Coronary artery (tissue), 2 donors: Measurements from ENCODE around the gene ULBP1.
"Not testable (repeated sequence)": the region's sequence is repeated elsewhere in the genome, so short reads cannot be mapped to it uniquely, and the experiment has no call there.

ENCODE experiments used
- DNase-seq: peaks from one replicate; pipeline ENCODE4 v3.0.0-alpha.2; 2017; ENCODE audit warnings: low spot score
- H3K27ac ChIP-seq, 2 donors: fragments of 200-600 bp; sonication (generic); one replicate each; pipeline ENCODE4 v1.5.1; 2016 to 2019
- H3K4me3 ChIP-seq: fragments of 200-600 bp; sonication (generic); 2 replicates; pipeline ENCODE4 v1.5.1; 2016; ENCODE audit warnings: mild to moderate bottlenecking, moderate library complexity
- TF ChIP-seq, protein P1 (sequence below): fragments of 200-600 bp; sonication (generic); IDR thresholded peaks from one replicate; pipeline ENCODE4 v1.5.1; 2019; ENCODE audit warnings: antibody characterized with exemption

ULBP1 gene

DNA sequence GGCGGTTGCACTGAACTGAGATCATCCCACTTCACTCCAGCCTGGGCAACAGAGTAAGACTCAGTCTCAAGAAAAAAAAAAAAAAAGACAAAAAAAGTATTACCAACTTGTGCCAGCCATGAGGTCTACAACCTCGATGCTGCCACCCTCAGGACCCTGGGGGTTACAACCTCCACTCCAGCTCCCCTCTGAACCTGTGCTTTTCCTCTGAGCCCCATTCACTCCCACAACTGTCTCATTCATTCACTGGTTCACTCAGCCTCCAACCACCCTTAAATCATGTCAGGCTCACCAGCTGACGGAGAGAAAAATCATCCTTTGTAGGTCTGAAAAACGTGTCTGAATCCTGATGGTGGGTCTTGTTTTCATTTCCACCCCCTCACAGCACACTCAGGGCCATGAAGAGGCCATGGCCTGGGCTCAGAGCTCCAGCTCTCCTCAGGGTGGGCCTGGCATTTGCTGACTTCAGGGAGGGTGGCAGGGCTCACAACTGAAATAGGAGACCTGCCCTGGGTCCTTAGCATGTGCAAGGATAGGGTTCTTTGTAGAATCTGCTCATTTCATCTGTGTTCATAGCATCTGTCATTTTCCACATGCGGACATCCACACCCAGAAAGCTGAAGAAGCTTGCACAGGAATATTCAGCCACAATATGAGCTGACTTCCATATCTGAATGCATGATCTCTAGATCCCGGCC lies 1.9 kb upstream of the ULBP1 start:
- DNase-seq: peak; percentile 38
- Histone ChIP-seq H3K4me3 (no peak overlapping the region), H3K27ac (no peak overlapping the region)
- TF ChIP-seq, protein P1, sequence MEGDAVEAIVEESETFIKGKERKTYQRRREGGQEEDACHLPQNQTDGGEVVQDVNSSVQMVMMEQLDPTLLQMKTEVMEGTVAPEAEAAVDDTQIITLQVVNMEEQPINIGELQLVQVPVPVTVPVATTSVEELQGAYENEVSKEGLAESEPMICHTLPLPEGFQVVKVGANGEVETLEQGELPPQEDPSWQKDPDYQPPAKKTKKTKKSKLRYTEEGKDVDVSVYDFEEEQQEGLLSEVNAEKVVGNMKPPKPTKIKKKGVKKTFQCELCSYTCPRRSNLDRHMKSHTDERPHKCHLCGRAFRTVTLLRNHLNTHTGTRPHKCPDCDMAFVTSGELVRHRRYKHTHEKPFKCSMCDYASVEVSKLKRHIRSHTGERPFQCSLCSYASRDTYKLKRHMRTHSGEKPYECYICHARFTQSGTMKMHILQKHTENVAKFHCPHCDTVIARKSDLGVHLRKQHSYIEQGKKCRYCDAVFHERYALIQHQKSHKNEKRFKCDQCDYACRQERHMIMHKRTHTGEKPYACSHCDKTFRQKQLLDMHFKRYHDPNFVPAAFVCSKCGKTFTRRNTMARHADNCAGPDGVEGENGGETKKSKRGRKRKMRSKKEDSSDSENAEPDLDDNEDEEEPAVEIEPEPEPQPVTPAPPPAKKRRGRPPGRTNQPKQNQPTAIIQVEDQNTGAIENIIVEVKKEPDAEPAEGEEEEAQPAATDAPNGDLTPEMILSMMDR: no peak

DNA sequence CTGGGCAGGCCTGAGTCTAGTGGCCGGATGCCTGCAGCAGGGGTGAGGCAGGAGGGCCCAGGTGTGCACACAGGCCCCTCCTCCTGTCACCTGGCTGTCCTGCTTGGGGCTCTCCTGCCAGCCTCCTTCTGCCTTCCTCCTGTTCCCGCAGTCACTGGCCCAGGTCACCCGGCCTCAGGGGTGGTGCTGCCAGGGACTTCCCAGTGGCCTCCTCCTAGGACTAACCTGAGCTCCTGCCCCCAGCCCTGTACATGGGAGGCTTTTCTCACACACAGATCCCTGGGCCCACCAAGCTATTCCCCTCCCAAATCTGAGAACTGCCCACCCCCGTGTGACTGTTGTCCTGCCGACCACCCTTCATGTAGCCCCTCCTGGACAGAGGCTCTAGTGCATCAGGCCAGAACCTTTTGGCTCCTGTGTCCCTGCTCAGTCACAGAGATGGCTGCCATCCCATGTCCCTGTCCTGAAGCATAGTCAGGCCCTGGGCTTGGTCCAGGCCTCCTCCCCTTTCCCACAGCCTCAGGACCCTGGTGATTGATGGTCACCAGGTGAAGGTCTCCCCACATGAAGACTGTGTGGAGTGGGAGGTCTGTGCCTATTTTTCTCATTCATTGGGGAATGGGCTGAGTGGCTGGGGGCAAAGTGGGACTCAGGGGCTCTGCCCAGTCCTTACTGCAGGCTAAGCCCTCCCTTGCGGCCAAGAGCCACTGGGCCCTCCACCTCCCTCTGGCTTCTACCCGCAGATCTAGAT lies 1.1 kb upstream of the ULBP1 start:
- H3K4me3 ChIP-seq: peak overlapping the region; percentile 68
- DNase-seq: peak; percentile 70
- TF ChIP-seq, protein P1: no peak
- no peak overlapping the region for H3K27ac ChIP-seq

DNA sequence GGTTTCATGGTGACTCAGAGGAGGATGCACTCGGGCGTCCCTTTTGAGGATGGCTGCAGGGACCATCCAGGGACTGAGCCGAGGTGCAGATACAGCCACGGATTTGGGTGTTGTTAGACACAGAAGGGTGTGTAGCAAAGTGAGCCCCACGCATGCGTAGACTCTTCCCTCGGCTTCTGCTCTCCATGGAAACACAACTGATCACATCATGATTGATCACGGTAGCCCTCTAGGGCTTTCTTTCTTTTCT lies 606 bp upstream of the ULBP1 start:
- peak overlapping the region; percentile 68 for H3K4me3 ChIP-seq
- no peak overlapping the region for H3K27ac ChIP-seq
- no peak for DNase-seq
- TF ChIP-seq, protein P1: no peak

DNA sequence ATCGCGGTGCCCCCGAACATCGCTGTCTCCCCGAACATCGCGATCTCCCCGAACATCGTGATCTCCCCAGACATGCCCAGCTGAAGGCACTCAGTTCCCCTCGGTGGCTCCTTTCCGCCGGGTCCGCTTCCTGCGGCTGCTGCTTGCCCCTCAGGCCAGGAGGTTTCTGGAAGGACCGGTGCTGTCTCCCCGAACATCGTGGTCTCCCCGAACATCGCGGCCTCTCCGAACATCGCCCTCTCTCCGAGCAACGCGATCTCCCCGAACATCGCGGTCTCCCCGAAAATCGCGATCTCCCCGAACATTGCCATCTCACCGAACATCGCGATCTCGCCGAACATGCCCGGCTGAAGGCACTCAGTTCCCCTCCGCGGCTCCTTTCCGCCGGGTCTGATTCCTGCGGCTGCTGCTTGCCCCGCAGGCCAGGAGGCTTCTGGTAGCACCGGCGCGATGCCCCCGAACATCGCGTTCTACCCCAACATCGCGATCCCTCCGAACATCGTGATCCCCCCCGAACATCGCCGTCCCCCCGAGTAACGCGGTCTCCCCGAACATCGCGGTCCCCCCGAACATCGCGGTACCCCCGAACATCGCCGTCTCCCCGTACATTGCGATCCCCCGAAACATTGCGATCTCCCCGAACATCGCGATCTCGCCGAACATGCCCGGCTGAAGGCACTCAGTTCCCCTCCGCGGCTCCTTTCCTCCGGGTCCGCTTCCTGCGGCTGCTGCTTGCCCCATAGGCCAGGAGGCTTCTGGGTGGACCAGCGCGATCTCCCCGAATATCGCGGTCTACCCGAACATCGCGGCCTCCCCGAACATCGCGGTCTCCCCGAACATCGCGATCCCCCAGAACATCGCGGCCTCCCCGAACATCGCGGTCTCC lies 808 bp downstream of the ULBP1 start:
- peak; percentile 69 for DNase-seq
- TF ChIP-seq, protein P1: no peak
- peak overlapping the region; percentile 68 for H3K4me3 ChIP-seq
- H3K27ac ChIP-seq: no peak overlapping the region

DNA sequence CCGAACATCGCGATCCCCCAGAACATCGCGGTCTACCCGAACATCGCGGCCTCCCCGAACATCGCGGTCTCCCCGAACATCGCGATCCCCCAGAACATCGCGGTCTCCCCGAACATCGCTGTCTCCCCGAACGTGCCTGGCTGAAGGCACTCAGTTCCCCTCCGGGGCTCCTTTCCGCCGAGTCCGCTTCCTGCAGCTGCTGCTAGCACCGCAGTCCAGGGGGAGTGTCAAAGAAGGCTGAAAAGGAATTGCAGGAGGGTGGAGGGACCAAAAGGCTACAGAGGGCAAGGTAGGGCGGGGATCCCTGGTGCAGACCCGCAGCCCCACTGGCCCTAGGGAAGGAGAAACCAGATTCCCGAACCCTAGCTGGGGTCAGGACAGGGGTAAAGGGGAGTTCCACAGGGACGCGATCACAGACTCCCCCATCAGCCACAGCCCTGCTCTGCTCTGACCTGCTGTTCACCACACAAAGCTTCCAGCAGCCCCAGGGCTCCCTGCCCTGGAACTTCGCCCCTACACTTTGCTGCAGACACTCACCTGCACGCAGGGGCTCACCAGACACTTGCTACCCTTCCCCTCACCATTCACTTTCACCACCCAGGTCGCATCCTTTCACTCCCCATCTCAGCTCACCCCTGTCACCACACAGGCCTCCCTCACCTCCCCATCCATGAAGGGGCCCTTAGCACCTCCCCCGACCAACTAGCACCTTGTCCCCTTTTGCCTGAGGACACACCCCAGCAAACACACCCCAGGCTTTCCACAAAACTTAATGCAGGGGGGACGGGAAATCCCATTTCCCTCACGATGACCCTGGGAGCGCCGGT lies 1.7 kb downstream of the ULBP1 start:
- TF ChIP-seq, protein P1: no peak
- DNase-seq: peak; percentile 72
- Histone ChIP-seq H3K27ac (no peak overlapping the region), H3K4me3 (peak overlapping the region; percentile 68)

DNA sequence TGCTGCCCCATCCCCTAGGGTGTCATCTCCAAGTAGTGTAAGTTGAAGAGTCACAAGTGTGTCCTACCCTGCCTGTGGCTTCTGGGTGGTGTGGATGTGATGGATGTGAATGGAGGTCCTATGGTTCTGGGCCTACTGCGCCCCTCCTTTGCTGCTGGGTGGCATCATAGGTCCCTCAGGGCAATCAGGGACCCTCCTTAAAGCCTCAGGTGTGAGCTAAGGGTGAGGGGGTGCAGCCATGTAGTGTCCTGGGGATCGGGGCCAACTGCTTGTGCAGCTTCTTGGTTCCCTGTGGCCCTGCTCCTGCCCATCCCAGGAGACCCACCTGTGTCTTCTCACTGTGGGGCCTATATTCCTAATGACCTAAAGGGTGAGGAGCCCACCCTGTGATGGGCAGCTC lies 2.6 kb downstream of the ULBP1 start:
- H3K4me3 ChIP-seq, H3K27ac ChIP-seq: not testable (repeated sequence)
- DNase-seq: peak; percentile 46

DNA sequence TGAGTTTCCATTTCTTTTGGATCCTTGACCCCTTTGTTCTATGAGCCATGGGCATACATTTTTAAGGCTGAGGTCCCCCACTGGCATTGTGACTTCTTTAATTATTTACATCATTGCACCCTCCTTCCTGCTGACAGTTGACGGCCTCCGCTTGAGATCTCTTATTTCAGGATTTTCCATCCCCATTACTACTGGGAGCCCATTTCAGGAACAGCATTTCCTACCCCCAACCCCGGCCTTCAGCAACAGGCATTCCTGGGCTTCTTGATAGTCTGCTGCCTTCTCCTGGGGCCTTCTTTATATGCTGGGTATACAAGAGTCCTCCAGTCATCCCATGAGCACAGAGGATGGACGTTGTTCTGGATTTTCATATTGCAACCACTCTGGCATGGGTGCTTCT lies 3.8 kb downstream of the ULBP1 start:
- peak; percentile 4 for DNase-seq
- H3K27ac ChIP-seq: no peak overlapping the region
- no peak overlapping the region for H3K4me3 ChIP-seq
- TF ChIP-seq, protein P1: no peak

DNA sequence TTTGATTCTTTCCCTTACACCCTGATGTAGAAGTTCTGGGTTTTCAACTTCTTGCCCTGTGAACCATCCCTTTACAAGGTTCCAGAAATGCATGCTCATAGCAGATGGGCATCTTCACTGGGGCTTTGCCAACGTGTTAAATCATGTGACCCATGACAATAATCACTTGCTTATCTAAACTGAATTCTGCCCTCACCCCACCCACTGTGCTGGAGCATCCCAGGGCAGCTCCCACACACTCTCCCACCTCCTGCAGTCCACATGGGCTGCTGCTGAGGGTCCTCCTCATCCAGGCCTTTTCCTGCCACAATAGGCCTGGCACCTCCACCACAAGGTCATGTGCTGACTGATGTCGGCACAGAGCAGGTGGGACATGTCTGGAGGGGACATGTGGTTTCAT lies 4.3 kb downstream of the ULBP1 start:
- not testable (repeated sequence) for H3K27ac ChIP-seq, DNase-seq, H3K4me3 ChIP-seq

DNA sequence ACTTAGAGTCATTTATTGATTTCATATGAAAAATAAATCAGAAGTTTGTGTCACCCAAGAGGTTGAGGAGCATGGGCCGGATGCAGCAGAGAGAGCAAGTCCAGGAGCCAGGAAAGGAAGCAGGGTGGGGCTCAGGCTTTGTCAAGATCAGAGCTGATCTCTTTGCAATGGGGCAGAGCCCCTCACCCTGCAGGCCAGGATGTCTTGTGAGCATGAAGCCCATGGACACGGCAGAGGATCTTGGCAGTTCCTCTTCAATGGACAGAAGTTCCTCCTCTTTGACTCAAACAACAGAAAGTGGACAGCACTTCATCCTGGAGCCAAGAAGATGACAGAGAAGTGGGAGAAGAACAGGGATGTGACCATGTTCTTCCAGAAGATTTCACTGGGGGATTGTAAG lies 5.2 kb downstream of the ULBP1 start:
- not testable (repeated sequence) for DNase-seq, H3K4me3 ChIP-seq, H3K27ac ChIP-seq
